IPS-18a (cell line): ENCODE results near the gene ZC2HC1B.
"Not testable (repeated sequence)": the region's sequence is repeated elsewhere in the genome, so short reads cannot be mapped to it uniquely, and the experiment has no call there.

ENCODE experiments used
- H3K27ac ChIP-seq: one replicate; pipeline ENCODE4 v1.5.1; 2013; ENCODE audit warnings: low read length
- H3K27me3 ChIP-seq: one replicate; pipeline ENCODE4 v1.6.1; 2013; ENCODE audit warnings: mild to moderate bottlenecking, low read length; ENCODE audit not compliant: control insufficient read depth, insufficient read depth
- H3K36me3 ChIP-seq: one replicate; pipeline ENCODE4 v1.6.1; 2013; ENCODE audit warnings: low read depth, low read length; ENCODE audit not compliant: control insufficient read depth
- H3K4me1 ChIP-seq: one replicate; pipeline ENCODE4 v1.6.1; 2013; ENCODE audit warnings: low read depth, low read length; ENCODE audit not compliant: control insufficient read depth
- H3K4me3 ChIP-seq: one replicate; pipeline ENCODE4 v1.5.1; 2013; ENCODE audit warnings: low read length
- H3K9ac ChIP-seq: one replicate; pipeline ENCODE4 v1.6.1; 2013; ENCODE audit warnings: mild to moderate bottlenecking, low read length, moderate library complexity
- H3K9me3 ChIP-seq: one replicate; pipeline ENCODE4 v1.6.1; 2013; ENCODE audit warnings: low read depth, low read length; ENCODE audit not compliant: control insufficient read depth

Gene ZC2HC1B

DNA sequence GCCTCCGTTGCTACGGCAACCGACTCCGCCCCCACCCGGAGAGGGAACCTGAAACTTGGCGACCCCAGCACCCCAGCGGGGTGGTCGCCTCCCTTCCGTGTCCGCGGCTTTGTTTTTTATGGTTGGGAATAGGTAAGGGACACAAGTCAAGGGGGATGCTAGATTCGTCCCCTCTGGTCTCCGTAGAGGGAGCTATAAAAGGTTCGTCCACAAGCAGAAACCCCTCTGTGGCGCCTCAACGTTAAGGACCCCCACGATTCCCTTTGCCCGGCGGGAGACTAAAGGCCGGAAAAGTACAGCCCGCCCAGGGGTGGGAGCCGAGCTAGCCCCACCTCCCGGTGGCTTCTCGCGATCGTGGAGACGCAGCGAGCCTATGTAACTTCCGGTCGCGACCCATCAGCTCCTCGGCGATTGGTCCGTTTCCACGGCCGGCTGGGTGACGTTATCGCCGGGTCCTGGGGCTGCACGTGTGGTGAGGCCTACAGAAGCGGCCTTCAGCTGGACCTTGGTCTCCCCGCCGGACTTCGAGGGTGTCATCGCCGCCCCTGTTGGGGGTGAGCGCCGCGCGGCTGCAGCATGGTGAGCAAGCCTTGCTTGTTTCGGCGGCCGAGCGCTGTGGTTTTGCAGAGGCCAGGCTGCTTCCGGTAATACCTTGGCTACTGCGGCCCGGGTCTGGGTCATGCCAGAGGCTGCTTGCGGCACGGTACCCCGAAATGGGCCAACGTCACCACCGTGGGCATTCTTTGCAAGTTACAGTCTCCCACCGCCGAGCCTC is 21.2 kb upstream of the ZC2HC1B start, which contains the start of gene LTV1:
TSS of gene LTV1 (plus strand) at position 437 of the 775 bp plus-strand sequence. CDS start at position 577, 140 bp downstream.
- H3K9ac ChIP-seq = peak within 1 kb of the TSS; percentile 98

DNA sequence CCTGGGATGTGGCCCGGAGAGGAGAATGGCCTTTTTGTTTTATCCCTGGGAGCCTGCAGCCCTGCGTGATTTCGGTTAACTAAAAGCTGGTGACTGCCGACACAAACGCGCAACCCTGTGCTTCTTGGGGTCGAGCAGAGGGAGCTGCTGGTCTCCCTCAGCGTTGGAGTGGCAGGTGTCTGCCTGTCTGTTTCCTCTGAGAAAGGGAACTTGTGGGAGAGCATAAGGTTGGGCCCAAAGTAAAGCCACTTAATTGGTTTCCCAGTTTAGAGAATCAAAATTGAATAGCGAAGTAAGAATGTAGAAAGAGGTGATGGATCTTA is 20.6 kb upstream of the ZC2HC1B start:
- H3K36me3 ChIP-seq = peaks cover 40% of the 10 kb centered on the region
- peak overlapping the region; percentile 99 for H3K4me3 ChIP-seq
- peak overlapping the region; percentile 82 for H3K27ac ChIP-seq
- H3K4me1 ChIP-seq = peaks cover 9% of the 10 kb centered on the region
- no peaks in the 10 kb centered on the region for H3K27me3 ChIP-seq
- peak overlapping the region; percentile 98 for H3K9ac ChIP-seq
- no peaks in the 10 kb centered on the region for H3K9me3 ChIP-seq

More for the DNA sequence above, 21.2 kb upstream of the ZC2HC1B start, which contains the start of gene LTV1:
- Histone ChIP-seq H3K9me3 (no peaks in the 10 kb centered on the region), H3K4me3 (peak within 1 kb of the TSS; percentile 99), H3K27ac (peak within 1 kb of the TSS; percentile 87), H3K27me3 (no peaks in the 10 kb centered on the region), H3K4me1 (peaks cover 9% of the 10 kb centered on the region), H3K36me3 (peaks cover 35% of the 10 kb centered on the region)

DNA sequence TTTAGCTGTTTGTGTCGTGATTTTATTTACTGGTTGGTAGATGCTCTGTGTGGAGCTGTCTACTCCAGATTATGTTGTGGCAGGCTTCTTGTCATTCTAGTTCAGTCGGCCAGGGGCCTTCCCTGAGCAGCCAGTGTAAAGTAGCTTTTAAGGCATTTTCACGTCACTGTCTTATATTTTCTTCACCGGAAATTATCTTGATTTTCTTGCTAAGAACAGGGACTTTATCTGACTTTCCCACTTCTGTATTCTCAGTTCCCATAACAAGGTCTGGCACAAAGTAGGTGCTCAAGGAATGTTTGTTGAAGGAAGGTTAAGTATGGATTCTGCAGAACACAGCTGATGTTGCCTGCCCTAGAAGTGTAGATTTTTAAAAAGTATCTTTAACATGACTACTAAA is 20.3 kb upstream of the ZC2HC1B start:
- Histone ChIP-seq H3K4me3 (peak overlapping the region; percentile 99), H3K27ac (peak overlapping the region; percentile 82), H3K9ac (peak overlapping the region; percentile 98), H3K36me3 (peaks cover 44% of the 10 kb centered on the region), H3K9me3 (no peaks in the 10 kb centered on the region), H3K4me1 (peaks cover 9% of the 10 kb centered on the region), H3K27me3 (no peaks in the 10 kb centered on the region)

DNA sequence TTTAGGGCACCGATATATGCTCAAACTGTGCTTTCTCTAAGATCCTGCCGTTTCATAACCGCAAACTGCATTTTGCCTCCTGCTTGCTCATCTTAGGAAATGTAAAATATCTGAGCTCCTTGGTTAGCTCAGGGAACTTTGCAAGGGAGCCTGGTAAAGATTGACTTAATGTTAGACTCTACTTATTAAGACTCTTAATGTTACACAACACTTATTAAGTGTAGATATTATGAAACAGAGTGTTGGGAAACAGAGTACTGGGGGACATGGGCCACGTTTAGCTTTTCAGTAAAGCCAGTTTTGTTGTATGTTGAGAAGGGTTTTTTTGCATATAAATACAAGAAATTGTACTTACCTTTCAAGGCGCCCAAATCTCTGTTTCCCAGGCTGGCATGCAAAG is 19.2 kb upstream of the ZC2HC1B start:
- Histone ChIP-seq H3K36me3 (peaks cover 54% of the 10 kb centered on the region), H3K9ac (no peak overlapping the region), H3K4me1 (peaks cover 9% of the 10 kb centered on the region), H3K9me3 (no peaks in the 10 kb centered on the region), H3K4me3 (no peak overlapping the region), H3K27me3 (no peaks in the 10 kb centered on the region), H3K27ac (no peak overlapping the region)

DNA sequence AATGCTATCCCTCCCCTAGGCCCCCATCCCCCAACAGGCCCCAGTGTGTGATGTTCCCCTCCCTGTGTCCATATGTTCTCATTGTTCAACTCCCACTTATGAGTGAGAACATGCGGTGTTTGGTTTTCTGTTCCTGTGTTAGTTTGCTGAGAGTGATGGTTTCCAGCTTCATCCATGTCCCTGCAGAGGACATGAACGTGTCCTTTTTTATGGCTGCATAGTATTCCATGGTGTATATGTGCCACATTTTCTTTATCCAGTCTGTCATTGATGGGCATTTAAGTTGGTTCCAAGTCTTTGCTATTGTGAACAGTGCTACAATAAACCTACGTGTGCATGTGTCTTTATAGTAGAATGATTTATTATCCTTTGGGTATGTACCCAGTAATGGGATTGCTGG is 12.6 kb upstream of the ZC2HC1B start:
- H3K36me3 ChIP-seq = peaks cover 70% of the 10 kb centered on the region
- not testable (repeated sequence) for H3K9ac ChIP-seq, H3K4me3 ChIP-seq, H3K27me3 ChIP-seq, H3K27ac ChIP-seq, H3K4me1 ChIP-seq, H3K9me3 ChIP-seq

DNA sequence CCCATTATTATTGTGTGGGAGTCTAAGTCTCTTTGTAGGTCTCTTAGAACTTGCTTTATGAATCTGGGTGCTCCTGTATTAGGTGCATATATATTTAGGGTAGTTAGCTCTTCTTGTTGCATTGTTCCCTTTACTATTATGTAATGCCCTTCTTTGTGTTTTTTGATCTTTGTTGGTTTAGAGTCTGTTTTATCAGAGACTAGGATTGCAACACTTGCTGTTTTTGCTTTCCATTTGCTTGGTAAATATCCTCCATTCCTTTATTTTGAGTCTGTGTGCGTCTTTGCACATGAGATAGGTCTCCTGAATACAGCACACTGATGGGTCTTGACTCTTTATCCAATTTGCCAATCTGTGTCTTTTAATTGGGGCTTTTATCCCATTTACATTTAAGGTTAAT is 9.2 kb upstream of the ZC2HC1B start:
- peaks cover 70% of the 10 kb centered on the region for H3K36me3 ChIP-seq

DNA sequence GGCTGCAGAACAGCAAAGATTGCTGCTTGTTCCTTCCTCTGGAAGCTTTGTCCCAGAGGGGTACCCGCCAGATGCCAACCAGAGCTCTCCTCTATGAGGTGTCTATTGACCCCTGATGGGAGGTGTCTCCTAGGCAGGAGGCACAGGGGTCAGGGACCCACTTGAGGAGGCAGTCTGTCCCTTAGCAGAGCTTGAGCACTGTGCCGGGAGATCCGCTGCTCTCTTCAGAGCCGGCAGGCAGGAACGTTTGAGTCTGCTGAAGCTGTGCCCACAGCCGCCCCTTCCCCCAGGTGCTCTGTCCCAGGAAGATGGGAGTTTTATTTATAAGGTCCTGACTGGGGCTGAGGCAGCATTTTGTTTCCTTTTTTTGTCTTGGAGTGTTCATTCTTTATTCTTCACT is 7.5 kb upstream of the ZC2HC1B start:
- not testable (repeated sequence) for H3K27ac ChIP-seq, H3K27me3 ChIP-seq, H3K4me1 ChIP-seq, H3K4me3 ChIP-seq, H3K9me3 ChIP-seq, H3K9ac ChIP-seq
- H3K36me3 ChIP-seq = peaks cover 67% of the 10 kb centered on the region

More for the DNA sequence above, 9.2 kb upstream of the ZC2HC1B start:
- not testable (repeated sequence) for H3K4me3 ChIP-seq, H3K4me1 ChIP-seq, H3K27me3 ChIP-seq, H3K9me3 ChIP-seq, H3K27ac ChIP-seq, H3K9ac ChIP-seq

DNA sequence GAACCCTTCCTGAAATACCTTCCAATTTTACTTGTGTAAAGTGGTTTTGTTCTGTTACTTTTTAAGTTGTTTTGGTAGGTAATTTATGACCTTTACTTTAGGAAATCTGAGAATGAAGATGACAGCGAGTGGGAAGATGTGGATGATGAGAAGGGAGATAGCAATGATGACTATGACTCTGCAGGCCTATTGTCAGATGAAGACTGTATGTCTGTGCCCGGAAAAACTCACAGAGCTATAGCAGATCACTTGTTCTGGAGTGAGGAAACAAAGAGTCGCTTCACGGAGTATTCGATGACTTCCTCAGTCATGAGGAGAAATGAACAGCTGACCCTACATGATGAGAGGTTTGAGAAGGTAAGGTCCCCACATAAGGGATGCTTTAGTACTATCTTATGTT is 6.6 kb upstream of the ZC2HC1B start:
- no peak overlapping the region for H3K27ac ChIP-seq
- H3K9me3 ChIP-seq = no peaks in the 10 kb centered on the region
- H3K4me1 ChIP-seq = no peaks in the 10 kb centered on the region
- H3K9ac ChIP-seq = no peak overlapping the region
- H3K36me3 ChIP-seq = peaks cover 71% of the 10 kb centered on the region
- no peak overlapping the region for H3K4me3 ChIP-seq
- no peaks in the 10 kb centered on the region for H3K27me3 ChIP-seq

DNA sequence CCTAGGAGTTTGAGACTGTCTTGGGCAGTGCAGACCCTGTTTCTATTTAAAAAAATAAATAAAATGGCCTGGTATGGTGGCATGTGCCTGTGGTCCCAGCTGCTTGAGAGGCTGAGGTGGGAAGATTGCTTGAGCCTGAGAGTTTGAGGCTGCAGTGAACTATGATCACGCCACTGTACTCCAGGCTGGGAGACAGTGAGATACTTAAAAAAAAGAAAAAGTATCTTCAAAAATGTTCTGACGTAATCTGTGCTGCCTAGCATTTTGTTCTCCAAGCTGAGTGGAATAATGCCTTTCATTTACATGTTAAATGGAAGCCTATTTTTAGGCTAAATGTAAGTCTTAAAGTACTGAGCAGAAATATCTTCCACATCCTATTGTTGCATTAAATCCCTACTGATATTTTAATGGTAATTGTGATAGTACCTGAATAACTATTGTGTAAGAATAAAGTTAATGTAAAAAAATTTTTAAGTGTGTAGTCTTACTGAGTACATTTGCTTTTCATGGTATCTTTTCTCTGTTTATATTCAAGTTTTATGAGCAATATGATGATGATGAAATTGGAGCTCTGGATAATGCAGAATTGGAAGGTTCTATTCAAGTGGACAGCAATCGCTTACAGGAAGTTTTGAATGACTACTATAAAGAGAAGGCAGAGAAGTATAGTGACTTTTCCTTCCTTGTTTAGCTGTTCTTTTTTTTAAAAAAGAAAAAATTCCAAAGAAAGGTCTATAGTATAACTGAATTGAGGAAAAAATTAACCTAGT is 4.2 kb upstream of the ZC2HC1B start:
- Histone ChIP-seq H3K36me3 (peaks cover 88% of the 10 kb centered on the region), H3K9ac (no peak overlapping the region)

DNA sequence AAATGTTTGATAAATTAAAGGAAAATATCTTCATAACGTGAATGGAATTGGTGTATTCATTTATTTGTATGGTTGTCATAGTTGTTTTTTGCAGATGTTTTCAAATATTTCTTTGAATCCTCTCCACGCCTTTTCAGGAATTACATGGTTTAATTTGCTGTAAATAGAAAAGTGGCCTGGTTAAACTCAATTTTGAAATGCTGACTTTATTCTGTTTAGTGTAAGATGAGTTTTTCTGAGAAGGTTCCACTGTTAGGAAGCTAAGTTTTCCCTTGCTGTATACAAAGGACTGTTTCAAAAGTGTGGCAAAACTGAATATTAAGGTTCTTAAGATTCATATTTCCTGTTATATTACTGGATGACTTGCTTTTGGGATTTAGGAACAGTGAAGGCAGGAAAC is 503 bp upstream of the ZC2HC1B start:
- Histone ChIP-seq H3K27me3 (no peaks in the 10 kb centered on the region), H3K9me3 (no peaks in the 10 kb centered on the region), H3K36me3 (peaks cover 54% of the 10 kb centered on the region)

More for the DNA sequence above, 4.2 kb upstream of the ZC2HC1B start:
- H3K9me3 ChIP-seq = no peaks in the 10 kb centered on the region
- no peaks in the 10 kb centered on the region for H3K27me3 ChIP-seq
- no peaks in the 10 kb centered on the region for H3K4me1 ChIP-seq
- H3K27ac ChIP-seq = no peak overlapping the region
- H3K4me3 ChIP-seq = no peak overlapping the region

DNA sequence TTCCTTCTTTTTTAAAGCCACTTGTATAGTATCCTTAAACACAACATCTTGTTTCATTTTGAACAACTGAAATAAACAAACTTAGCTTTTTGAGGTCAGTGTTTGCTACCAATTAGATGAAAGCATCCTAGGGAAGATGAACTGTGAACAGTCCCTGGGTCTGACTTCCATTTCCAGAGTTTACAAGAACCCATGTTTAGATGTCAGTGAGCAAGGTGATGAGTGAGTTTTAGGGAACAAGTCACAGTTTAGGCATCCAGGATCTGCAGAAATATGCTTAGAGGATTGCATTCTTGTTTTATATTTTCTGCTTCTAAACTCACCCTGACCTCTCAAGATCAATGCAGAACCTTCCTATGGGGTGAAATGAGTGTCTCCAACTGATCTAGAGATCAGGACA is 3.0 kb downstream of the ZC2HC1B start:
- no peaks in the 10 kb centered on the region for H3K4me1 ChIP-seq
- no peak overlapping the region for H3K4me3 ChIP-seq
- H3K36me3 ChIP-seq = peaks cover 23% of the 10 kb centered on the region
- no peaks in the 10 kb centered on the region for H3K27me3 ChIP-seq
- no peaks in the 10 kb centered on the region for H3K9me3 ChIP-seq
- no peak overlapping the region for H3K27ac ChIP-seq
- no peak overlapping the region for H3K9ac ChIP-seq

More for the DNA sequence above, 503 bp upstream of the ZC2HC1B start:
- Histone ChIP-seq H3K27ac (no peak overlapping the region), H3K4me1 (no peaks in the 10 kb centered on the region), H3K4me3 (no peak overlapping the region), H3K9ac (no peak overlapping the region)
